ENCODE results near the gene EXOC3.
"Not testable (repeated sequence)": the region's sequence is repeated elsewhere in the genome, so short reads cannot be mapped to it uniquely, and the experiment has no call there.

EXOC3 gene

DNA sequence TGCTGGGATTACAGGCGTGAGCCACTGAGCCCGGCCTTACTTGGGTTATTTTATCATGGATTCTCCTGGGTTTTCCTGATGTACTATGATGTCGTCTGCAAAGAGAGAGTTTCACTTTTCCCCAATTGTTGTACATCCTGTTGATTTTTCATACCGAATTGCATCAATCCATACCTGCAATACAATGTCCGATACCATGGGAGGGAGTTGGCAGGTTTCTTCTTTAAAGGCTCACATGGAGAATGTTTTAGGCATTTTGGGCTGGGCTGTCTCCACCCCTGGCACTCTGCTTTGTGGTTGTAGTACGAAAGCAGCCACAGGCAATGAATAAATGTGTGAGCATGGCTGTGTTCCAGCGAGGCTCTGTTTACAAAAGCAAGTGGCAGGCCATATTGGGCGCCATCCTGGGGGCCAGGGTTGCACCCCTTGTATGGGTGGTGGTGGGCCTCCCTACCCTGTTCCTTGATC is 35.1 kb upstream of the EXOC3 start:
- peak in 1 of 2 experiments; percentile 34 for DNase-seq

DNA sequence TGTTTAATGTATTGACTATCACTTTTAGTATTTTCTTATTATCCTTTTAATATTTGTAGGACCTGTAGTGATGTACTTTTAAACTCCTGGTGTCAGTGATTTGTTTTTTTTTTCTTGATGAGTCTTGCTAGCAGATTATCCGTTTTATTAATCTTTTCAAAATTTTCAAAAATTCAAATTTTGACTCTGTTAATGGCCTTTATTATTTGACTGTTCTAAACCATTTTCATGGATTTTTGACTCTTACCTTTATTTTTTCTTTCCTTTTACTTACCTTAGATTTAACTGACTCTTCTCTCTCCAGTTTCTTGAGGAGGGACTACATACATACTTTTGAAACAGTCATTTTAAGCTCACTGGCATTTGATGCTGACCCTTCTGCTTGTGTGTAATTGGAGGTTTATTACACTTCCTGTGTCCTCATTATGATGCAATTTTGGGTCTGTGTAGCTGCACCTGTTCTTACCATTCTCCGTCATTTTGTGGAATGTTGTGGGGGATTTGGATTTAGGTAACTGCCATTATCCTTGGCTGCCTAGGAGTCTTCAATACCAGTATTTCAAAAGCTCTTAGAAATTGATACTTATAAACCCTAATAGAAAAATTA is 32.0 kb upstream of the EXOC3 start:
- DNase-seq: peak; percentile 77 to 86

DNA sequence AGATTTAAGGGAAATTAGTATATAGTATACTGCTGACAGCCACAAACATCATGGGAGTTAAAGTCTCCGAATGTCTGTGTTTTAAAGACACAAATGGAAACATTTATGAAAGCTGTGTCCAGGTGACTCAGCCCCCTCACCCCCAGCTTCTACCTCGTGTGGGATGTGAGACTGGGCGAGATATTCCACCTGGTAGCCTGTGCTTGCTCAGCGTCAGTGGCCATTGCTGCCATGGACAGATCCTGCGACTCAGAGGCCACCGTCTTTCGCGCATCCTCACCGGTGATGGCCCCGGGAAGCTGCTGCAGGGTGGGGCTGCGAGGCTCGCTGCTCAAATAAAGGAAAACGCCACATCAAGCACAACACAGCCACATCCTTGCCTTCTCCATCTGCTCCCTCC is 31.2 kb upstream of the EXOC3 start:
- DNase-seq: peak; percentile 77 to 82

DNA sequence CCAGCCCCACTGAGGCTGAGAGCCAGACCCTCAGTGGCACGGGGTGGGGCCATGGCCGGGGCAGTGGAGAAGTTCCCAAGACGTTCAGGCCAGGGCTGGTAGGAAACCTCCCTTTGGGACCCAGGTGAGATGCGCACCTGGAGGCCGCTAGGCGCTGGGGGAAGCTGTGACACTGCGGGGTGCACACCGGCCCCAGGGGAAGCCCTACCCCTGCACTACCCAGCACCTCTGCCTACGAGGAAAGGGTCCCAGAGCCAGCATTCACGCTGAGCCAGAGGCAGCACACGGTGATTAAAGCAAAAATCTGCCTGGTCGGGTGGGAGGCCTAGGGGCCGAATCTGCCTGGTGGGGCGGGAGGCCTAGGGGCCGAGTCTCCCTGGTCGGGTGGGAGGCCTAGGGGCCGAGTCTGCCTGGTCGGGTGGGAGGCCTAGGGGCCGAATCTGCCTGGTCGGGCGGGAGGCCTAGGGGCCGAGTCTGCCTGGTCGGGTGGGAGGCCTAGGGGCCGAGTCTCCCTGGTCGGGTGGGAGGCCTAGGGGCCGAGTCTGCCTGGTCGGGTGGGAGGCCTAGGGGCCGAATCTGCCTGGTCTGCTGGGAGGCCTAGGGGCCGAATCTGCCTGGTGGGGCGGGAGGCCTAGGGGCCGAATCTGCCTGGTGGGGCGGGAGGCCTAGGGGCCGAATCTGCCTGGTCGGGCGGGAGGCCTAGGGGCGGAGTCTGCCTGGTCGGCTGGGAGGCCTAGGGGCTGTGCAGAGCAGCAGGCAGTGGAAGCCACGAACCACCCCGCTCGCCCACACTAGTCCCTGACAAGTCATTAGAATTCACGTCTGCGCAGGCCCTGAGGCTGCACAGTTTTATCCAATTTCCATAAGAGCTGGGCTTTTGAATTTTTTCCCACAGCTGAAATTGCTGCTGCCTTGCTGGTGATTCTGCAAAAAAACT is 27.7 kb upstream of the EXOC3 start:
- DNase-seq: not testable (repeated sequence)

DNA sequence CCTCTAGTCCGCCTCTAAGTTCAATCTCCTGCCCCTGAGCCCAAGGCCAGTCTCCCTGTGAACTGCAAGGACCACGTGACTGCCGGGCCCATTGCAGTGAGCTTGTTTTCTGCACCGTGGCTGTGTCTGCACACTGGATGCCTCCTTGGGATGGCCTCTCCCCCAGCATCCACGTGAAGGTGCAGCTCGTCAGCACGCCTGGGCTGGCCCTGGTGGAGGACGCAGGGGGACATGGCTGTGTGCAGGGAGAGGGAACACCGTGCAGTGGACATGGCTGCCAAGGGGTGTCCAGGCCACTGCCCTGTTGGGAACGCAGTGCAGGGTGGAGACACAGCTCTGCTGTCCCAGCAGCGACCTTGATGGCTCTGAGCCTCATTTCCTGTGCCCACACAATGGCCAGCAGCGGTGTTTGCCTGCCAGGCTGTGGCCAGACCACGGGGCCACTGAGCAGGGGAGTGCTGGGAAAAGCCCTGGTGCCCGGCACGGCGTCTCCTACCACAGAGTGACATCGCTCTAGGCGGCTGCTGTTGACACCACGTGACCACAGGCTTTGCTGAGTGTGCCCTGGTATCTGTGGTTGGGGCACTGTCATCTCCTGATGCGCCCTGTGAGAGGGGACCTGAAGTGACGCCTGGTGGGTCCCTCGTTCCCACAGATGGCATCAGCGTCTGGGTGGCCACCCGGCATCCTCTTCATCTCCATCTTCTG is 26.9 kb upstream of the EXOC3 start:
- no peak for DNase-seq

DNA sequence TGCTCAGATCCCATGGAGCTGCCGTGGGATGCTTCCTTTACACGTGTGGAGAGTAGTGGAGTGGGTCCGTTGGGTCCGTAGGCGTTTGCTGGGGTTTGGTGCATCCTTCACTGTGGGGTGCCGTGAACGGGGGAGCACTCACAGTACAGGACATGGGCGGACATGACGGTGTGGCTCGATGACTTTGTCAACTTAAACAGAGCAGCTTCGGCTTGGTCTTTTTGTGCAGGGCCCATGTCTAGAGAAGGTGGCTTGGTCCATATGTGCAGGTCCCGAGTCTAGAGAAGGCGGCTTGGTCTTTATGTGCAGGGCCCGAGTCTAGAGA is 26.4 kb upstream of the EXOC3 start:
- DNase-seq: no peak

DNA sequence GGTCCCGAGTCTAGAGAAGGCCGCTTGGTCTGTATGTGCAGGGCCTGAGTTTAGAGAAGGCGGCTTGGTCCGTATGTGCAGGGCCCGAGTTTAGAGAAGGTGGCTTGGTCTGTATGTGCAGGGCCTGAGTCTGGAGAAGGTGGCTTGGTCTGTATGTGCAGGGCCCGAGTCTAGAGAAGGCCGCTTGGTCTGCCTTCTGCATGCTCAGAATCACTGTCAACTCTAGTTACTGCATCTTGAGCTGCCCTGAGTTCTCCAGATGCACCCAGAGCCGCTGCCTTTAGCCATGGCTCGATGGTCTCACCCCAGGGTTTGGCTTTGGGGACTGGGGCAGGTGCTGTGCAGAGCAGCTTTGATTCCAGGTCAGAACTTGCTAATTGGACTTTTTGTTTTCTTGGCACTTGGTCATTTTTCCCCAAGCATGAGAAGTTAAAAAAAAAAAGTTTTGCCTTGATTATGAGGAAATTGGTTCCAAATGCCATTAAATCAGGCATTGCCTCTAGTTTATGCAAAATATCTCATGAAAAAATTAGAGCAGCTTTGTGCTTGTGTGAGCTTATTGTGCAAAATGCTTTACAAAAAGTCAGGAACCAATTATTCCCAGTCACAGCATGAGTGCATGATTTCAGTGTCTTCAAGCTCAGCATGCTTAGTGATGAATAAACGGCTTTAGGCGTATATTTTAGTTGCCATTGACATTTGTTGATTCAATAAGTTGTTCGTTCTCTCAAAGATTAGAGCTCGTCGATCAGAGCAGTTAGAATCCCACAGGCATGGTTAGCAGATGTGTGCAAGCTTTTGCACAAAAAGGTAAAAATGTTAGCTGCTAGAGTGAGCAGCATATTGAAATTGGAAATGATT is 25.4 kb upstream of the EXOC3 start:
- DNase-seq: no peak

DNA sequence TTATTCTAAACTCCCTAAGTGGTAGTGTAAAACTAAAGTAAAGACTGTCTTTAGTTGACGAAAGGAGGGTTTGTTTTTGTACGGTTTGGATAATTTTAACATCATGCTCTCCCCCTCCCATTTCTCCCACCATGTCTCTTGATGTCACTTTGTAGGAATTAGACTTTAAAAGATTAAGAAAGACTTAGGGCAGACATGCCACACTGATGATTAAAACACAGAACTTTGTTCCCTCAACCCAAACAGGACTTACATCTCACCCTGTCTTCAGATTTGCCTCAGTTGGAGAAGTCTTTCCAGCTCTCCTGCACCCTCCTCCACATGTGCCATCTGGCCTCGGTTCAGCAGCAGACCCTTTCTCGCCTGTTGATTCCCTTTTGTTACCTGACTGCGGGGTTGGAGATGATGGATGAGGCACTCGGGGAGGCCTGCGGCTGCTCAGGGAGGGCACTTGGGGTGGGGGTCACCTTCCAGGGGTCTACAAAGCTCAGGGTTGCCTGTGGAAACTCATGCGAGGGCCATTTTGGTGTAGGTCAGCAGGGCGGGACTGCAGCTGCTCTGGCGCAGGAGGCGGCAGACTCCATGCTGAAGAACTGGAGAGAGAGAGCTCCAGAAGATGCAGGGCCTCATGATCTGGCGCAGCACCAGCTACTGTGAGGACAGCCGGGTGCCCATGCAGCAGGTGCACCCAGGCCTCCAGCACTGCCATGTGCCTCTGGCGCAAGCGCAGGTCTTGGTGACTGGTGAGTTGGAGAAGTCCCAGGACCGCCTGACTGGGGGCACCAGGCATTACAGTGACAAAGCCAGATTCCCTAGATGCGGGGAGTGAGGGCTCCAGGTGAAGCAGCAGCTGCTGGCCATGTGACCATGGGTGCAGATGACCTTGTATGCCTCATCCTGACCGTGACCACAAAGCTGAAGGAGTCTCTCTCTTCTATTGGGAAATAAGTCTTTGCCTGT is 24.5 kb upstream of the EXOC3 start:
- peak; percentile 96 to 98 for DNase-seq

DNA sequence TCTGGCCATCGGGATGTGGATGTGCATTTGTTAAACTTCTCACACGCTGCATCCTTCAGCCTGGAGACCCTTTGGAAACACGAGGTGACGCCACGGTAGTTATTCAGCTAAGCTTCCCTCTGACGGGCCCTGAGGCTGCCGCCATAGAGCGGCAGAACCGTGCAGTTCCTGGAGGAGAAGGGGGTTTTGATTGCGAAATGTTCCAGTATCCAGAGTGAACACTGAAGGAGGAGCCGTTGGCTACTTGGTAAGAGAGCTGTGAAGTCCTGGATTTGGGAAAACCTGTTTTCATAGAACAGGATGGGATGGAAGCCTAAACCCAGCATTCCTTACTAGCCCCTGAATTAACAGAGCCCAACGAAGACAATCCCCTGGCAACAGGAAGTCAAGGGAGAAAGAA is 23.0 kb upstream of the EXOC3 start:
- no peak for DNase-seq

DNA sequence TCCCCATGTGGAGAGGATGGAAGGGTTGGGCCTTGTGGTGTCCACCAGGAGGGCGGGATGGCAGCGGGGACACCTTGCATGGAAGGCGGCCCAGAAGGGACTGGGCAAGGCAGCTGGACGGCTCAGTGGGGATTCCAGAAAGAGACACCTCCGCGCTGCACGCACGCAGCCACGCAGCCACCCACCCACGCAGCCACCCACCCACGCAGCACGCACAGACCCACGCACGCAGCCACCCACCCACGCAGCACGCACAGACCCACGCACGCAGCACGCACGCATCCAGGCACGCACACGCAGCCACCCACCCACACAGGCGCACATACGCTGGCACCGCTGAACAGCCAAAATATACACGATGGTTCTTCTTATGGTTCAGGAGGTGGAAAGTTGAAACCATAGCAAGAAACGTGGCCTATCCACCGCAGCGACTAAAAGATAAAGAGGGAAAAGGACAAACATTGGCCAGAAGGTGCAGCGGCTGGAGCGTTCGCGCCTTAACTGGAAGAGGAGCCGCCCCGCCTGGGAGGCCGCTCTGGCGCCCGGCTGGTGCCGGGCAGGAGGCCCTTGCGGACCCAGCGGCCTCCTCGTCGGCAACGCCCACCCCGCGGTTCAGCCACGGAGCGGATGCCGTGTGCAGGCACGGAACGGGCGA is 22.2 kb upstream of the EXOC3 start:
- DNase-seq: no peak

DNA sequence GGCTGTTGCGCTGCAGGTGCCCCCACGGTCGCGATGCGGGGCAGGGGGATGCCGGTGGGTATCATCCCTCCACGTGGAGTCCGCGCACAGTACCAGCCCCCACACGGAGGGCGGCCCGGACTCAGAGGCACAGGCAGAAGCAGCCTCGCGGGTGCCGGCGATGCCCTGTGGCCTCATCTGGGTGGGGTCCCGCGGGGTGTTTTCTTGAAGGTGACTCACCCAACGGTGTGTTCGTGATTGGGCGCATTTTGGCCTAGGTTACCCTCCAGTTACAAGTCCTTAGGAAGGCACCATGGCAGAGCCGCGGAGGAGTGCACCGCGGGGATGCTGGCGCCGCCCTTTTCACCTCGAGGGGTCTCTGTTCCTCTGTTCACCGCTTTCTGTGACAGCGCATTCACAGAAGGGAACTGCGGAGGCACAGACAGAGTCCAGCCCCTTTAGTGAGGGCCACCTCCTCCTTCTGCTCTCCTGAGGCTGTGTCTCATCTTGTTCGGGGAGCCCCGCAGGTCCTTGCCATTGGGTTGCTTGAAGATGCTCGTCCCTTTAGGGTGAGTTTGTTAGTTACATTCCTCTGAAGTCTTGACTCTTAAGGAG is 21.6 kb upstream of the EXOC3 start:
- no peak for DNase-seq

DNA sequence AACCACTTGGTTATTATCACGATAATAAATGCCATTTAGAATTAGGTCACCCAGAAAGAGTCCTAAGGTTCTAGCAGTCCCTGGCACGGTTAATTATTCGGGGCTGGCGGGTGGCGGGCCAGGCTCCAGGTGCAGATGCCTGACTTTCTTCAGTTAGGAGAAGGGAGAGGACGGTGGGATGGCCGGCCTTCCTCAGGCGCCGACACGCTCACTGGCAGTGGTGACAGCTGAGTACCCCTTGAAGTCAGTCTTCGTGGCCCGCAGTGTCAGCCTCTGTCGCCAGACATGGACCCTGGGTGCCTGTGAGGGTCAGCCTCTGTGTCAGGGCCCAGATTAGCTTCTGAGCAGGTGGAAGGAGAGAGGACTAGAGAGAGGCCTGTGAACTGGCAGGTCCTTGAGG is 21.1 kb upstream of the EXOC3 start:
- no peak for DNase-seq

DNA sequence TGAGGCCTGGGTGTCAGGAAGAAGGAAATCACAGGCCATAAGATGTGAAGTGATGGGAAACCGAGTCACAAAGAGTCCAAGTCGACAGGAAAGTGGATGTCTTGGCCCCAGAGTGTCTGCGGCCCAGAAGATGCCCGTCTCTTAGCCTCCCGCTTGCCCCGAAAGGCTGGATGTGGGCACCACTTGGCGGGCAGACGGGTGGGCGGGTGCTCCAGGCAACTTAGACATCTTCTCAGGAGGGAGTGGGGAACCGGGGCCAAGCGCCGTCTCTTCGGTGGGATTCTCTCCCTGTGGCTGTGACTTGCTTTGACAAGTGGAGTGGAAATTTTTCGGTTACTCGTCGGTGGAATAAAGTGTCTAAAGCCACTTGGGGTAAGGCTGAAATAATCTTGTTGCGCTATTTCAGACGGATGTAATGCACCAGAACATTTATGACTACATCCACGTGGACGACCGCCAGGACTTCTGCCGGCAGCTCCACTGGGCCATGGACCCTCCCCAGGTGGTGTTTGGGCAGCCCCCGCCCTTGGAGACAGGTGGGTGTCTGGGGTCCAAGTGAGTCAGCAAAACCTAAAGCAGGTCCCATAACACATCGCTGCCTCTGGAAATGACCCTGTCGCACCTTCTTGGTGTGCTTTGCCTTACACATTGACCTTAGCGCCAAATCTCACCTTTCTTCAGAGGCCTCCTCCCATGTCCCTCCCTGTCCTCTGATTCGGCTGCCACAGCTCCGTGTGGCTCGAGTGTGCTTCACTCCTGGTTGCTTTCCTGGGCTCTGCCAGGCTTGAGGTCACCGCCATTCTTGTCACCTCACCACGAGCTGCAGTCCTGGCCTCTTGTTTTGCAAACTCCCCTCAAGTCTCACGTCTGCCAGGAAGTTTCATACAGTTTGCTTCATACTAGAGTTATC is 20.4 kb upstream of the EXOC3 start:
- DNase-seq: no peak

DNA sequence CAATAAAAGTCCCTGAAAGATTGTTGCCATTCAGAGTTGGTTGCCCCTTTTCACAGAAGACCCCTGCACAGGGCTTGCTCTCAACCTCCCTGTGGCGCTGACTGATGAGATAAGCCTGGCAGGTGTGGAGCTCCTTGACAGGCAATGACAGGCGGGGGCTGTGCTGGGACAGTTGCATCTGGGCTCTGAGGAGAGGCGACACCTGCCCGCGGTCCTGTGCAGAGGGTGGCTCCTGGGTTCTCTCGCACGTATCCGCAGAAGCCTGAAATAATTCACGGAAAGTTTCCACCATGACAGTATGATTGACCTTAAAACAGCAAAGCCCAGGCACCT is 19.8 kb upstream of the EXOC3 start:
- DNase-seq: peak in 1 of 2 experiments; percentile 30

DNA sequence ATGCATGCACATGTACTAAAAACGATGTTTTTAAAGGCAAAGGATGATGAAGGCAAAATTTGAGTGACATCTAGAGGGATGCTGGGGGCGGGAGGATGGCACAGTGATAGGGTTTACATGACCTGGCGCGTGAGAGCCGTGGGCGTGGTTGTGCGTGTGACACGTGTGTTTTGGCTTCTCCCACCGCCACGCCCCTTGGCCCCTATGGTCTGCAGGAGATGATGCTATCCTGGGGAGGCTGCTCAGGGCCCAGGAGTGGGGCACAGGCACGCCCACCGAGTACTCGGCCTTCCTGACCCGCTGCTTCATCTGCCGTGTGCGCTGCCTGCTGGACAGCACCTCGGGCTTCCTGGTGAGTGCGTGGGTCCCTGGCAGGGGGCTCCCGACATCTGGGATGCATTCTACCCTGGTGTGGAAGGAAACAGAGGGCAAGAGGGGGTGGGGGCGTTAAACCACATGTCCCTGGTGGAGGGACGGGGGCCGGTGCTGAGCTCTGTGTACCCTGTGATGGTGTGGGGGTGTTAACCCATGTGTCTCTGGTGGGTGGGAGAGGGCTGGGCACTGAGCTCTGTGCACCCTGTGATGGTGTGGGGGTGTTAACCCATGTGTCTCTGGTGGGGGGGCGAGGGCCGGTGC is 19.2 kb upstream of the EXOC3 start:
- no peak for DNase-seq

DNA sequence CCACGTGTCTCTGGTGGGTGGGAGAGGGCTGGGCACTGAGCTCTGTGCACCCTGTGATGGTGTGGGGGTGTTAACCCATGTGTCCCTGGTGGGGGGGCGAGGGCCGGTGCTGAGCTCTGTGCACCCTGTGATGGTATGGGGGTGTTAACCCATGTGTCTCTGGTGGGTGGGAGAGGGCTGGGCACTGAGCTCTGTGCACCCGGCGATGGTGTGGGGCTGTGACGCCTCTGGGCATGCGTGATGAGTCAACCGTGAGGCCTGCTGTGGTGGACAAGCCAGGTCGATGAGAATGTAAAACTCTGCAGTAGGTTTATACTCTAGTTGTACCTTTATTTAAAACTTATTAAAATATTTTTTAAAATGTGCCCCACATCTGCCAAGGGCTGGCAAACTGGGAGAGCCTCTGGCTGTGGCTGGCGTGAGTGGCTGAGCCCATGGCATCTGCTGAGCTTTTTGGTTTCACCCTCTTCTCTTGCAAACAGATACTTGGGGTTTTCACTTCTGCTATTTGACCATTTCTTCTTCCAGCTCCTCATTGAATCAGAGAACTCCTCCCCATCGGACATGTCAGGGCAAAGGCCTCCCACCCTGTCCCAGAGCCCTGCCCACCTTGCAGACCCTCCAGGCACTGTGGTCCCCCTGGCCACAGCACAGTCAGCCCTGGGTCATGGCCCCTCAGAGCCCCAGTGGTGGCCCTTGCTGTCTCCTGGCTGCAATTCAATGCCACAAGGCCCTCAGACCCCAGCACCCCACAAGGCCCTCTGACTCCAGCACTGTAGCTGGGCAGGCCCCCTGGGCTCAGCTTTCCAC is 18.5 kb upstream of the EXOC3 start:
- no peak for DNase-seq

DNA sequence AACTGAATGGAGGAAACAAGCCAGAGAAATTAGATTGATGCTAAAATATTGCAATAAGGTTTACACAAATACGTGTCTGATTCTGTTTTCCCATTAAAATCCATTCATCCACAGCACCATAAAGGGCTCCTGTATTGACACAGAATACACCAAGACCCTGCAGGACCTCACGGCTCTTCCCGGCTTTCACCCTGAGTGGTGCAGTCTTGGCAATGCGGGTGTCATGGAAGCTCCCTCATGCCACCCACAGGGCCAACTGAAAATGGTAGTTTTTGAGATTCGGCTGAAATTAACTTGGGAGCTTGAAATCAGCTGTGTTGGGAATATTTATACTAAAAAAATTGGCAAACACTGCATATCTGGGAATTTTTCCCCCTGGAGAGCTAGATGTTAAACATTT is 17.3 kb upstream of the EXOC3 start:
- peak; percentile 45 to 62 for DNase-seq

DNA sequence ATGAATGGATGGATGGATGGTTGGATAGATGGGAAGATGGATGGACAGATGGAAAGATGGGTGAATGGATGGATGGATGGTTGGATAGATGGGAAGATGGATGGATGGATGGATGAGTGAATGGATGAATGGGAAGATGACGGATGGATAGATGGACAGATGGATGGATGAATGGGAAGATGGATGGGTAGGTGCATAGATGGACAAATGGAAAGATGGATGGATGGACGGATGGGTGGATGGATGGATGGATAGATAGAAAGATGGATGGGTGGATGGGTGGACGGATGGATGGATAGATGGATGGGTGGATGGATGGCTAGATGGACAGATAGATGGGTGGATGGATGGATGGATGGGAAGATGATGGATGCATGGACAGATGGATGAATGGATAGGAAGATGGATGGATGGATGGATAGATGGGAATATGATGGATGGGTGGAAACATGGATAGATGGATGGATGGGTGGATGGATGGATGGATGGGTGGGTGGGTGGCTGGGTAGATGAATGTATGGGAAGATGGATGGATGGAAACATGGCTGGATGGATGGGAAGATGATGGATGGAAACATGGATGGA is 16.5 kb upstream of the EXOC3 start:
- no peak for DNase-seq
